Peyer's patch (tissue), 4 donors: Measurements from ENCODE around the gene UTY.

ENCODE experiments used
- POLR2A ChIP-seq, 2 donors: fragments of 450-650 bp; IDR thresholded peaks; one replicate each; pipeline ENCODE4 v1.5.1; 2017; ENCODE audit warnings: antibody characterized with exemption in 2 of 2, mild to moderate bottlenecking in 2 of 2, moderate library complexity in 2 of 2
- TF ChIP-seq, protein P1 (sequence below), 6 experiments: fragments of 450-650 bp in 4 of 6; fragments of 200-600 bp in 2 of 6; sonication (generic) in 1 of 6; IDR thresholded peaks; one replicate each; pipeline ENCODE4 v1.5.1; 2017 to 2019; ENCODE audit warnings: antibody characterized with exemption in 6 of 6, mild to moderate bottlenecking in 3 of 6, moderate library complexity in 1 of 6

DNA sequence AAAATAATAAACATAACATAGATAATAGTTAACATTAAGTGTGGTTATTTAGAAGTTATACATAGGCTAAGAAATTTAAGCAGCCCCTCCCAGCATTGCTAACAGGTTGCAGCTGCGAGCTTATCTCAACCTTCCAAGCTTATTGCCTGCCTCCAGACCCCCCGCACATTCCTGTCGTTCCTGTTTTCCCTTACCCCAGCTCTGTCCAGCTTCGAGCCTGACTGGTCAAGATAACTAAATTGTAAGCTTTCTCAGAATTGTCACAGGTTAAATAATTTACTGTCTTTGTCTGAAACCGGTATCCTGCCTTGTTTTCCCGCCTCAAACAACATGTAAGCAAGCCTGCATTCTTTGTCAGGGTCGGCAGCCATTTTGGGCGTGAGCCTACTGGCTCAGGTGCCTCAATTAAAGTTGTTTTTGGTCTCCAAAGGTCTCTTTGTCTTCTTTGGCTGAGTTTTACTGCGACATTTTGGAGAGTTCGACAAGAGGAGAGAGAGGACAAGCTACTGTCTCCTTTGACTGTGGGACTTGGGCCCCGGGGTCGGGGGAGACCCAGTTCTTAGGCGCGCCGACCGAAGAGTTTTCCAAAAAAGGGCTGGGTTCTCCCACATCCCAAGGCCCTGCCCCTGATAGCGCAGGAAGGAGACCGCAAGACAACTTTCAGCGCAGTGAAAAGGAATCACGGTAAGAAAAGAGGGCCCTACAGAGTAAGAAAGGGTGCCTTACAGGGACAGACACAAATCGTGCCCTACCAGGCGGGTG, 44.4 kb downstream of the UTY start:
- TF ChIP-seq, protein P1, sequence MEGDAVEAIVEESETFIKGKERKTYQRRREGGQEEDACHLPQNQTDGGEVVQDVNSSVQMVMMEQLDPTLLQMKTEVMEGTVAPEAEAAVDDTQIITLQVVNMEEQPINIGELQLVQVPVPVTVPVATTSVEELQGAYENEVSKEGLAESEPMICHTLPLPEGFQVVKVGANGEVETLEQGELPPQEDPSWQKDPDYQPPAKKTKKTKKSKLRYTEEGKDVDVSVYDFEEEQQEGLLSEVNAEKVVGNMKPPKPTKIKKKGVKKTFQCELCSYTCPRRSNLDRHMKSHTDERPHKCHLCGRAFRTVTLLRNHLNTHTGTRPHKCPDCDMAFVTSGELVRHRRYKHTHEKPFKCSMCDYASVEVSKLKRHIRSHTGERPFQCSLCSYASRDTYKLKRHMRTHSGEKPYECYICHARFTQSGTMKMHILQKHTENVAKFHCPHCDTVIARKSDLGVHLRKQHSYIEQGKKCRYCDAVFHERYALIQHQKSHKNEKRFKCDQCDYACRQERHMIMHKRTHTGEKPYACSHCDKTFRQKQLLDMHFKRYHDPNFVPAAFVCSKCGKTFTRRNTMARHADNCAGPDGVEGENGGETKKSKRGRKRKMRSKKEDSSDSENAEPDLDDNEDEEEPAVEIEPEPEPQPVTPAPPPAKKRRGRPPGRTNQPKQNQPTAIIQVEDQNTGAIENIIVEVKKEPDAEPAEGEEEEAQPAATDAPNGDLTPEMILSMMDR (IDR thresholded peaks at IDR 0.05) = no peak
- no peak for TF ChIP-seq POLR2A (IDR thresholded peaks at IDR 0.05)
